ENCODE measurements around the gene MRGPRX1.
"Not testable (repeated sequence)": the region's sequence is repeated elsewhere in the genome, so short reads cannot be mapped to it uniquely, and the experiment has no call there.

The MRGPRX1 gene

GRCh38 chr11:18912883-18913282, 26.3 kb downstream of the MRGPRX1 start:
- POLR2A ChIA-PET: no interaction called here
- CTCF ChIA-PET: no interaction called here
- no peak for DNase-seq (ENCODE audit: low read depth, low spot score)

GRCh38 chr11:18907391-18907790, 31.8 kb downstream of the MRGPRX1 start:
- ChIA-PET POLR2A (no interaction called here), CTCF (no interaction called here)
- DNase-seq (ENCODE audit: low read depth, low spot score): no peak
- no peak for TF ChIP-seq CTCF (IDR thresholded peaks at IDR 0.05; ENCODE audit: insufficient read depth, low read length, missing control alignments)
- no peak overlapping the region for H3K4me3 ChIP-seq (ENCODE audit: low read depth, low read length)

More at GRCh38 chr11:18912883-18913282, 26.3 kb downstream of the MRGPRX1 start:
- TF ChIP-seq CTCF (IDR thresholded peaks at IDR 0.05; ENCODE audit: insufficient read depth, low read length, missing control alignments): no peak
- H3K4me3 ChIP-seq (ENCODE audit: low read depth, low read length): no peak overlapping the region

GRCh38 chr11:18900637-18901036, 38.6 kb downstream of the MRGPRX1 start:
- CTCF ChIA-PET; H3K4me3 ChIP-seq (ENCODE audit: low read depth, low read length); POLR2A ChIA-PET; DNase-seq (ENCODE audit: low read depth, low spot score): not testable (repeated sequence)

GRCh38 chr11:18900151-18900611, 39.0 kb downstream of the MRGPRX1 start:
- POLR2A ChIA-PET; DNase-seq (ENCODE audit: low read depth, low spot score); H3K4me3 ChIP-seq (ENCODE audit: low read depth, low read length); CTCF ChIA-PET: not testable (repeated sequence)

- CTCF ChIA-PET; H3K4me3 ChIP-seq (ENCODE audit: low read depth, low read length); POLR2A ChIA-PET; DNase-seq (ENCODE audit: low read depth, low spot score): not testable (repeated sequence)
Observed at GRCh38 chr11:18891712-18892111, 47.5 kb downstream of the MRGPRX1 start.

- CTCF ChIA-PET: no interaction called here
- H3K4me3 ChIP-seq (ENCODE audit: low read depth, low read length): no peak overlapping the region
- TF ChIP-seq CTCF (IDR thresholded peaks at IDR 0.05; ENCODE audit: insufficient read depth, low read length, missing control alignments): no peak
- POLR2A ChIA-PET: no interaction called here
- DNase-seq (ENCODE audit: low read depth, low spot score): no peak
Observed at GRCh38 chr11:18890615-18891014, 48.6 kb downstream of the MRGPRX1 start.

Data from AG04449 (cell line).